K562 (cell line): ENCODE measurements around the gene RNF32. TPM values are rescaled to one million over a fixed set of nuclear protein-coding genes. Genes with fewer than 3 reads are reported as not detected.
A peak's percentile ranks its signal among the peaks of the same experiment; 100 is the strongest.

ENCODE experiments used
- CBX1 ChIP-seq: sonication (generic); IDR thresholded peaks from 2 replicates; pipeline ENCODE4 v1.6.1; 2016; ENCODE audit warnings: antibody characterized with exemption, low read depth, mild to moderate bottlenecking
- CCNT2 ChIP-seq: IDR thresholded peaks from 2 replicates; pipeline ENCODE4 v1.6.1; 2011; ENCODE audit warnings: borderline replicate concordance, low read depth, mild to moderate bottlenecking, moderate library complexity, mixed read lengths, low read length; ENCODE audit not compliant: insufficient read length; ENCODE audit errors: extremely low read depth
- CHD2 ChIP-seq: IDR thresholded peaks from 2 replicates; pipeline ENCODE4 v1.6.1; 2011; ENCODE audit warnings: low read depth, low read length
- CREB3 ChIP-seq: fragments of 450-650 bp; conservative IDR thresholded peaks from 2 replicates; pipeline ENCODE4 v1.6.1; 2016; ENCODE audit warnings: missing genetic modification characterization, low read depth, mild to moderate bottlenecking, missing compliant biosample characterization, moderate library complexity
- ERF ChIP-seq: fragments of 450-650 bp; formaldehyde crosslinking; IDR thresholded peaks from 2 replicates; pipeline ENCODE4 v1.4.0; 2020; ENCODE audit warnings: mild to moderate bottlenecking, mixed read lengths
- EWSR1 ChIP-seq: fragments of 450-650 bp; IDR thresholded peaks from 2 replicates; pipeline ENCODE4 v1.6.1; 2018; ENCODE audit warnings: borderline replicate concordance, mild to moderate bottlenecking, low read depth, moderate library complexity; ENCODE audit not compliant: partially characterized antibody
- FIP1L1 ChIP-seq: fragments of 200-400 bp; formaldehyde crosslinking; IDR thresholded peaks from 2 replicates; pipeline ENCODE4 v1.6.1; 2018; ENCODE audit warnings: mild to moderate bottlenecking, low read depth, low read length; ENCODE audit not compliant: poor library complexity, severe bottlenecking
- GTF2A2 ChIP-seq: IDR thresholded peaks from 2 replicates; pipeline ENCODE4 v1.6.1; 2016; ENCODE audit warnings: mild to moderate bottlenecking, missing genetic modification characterization, missing compliant biosample characterization
- HMG20B ChIP-seq: fragments of 250-450 bp; sonication (Bioruptor Pico); IDR thresholded peaks from 2 replicates; pipeline ENCODE4 v1.5.0; 2021; ENCODE audit warnings: mild to moderate bottlenecking
- ID3 ChIP-seq, 2 experiments: fragments of 250-450 bp in 1 of 2; fragments of 450-650 bp in 1 of 2; sonication (Bioruptor Pico) in 1 of 2; IDR thresholded peaks; 2 replicates each; pipeline versions ENCODE4 v1.6.1 to v1.8.0; 2016 to 2021; ENCODE audit warnings: mild to moderate bottlenecking in 2 of 2, moderate library complexity in 2 of 2, missing compliant biosample characterization in 1 of 2, missing genetic modification characterization in 1 of 2
- JUN ChIP-seq, 2 experiments: sonication (generic) in 1 of 2; formaldehyde crosslinking in 1 of 2; IDR thresholded peaks; 2 replicates each; pipeline versions ENCODE4 v1.6.1 to v1.8.0; 2012 to 2022; ENCODE audit warnings: borderline replicate concordance in 2 of 2, mild to moderate bottlenecking in 2 of 2, improper control_type of control experiment in 1 of 2, low read depth in 1 of 2, low read length in 1 of 2, missing genetic modification reagents in 1 of 2
- MYBL2 ChIP-seq, 2 experiments: fragments of 450-650 bp in 1 of 2; sonication (generic) in 1 of 2; formaldehyde crosslinking in 1 of 2; IDR thresholded peaks; 2 replicates each; pipeline versions ENCODE4 v1.6.1 to v1.8.1; 2017 to 2022; ENCODE audit warnings: borderline replicate concordance in 1 of 2, inconsistent platforms in 1 of 2, low read depth in 1 of 2, mild to moderate bottlenecking in 1 of 2, missing genetic modification reagents in 1 of 2, moderate library complexity in 1 of 2
- PHF20 ChIP-seq: fragments of 450-650 bp; IDR thresholded peaks from 2 replicates; pipeline ENCODE4 v1.6.1; 2018; ENCODE audit not compliant: partially characterized antibody
- PML ChIP-seq: IDR thresholded peaks from 2 replicates; pipeline ENCODE4 v1.6.1; 2012; ENCODE audit warnings: low read length, inconsistent platforms
- PRMT5 ChIP-seq: sonication (generic); formaldehyde crosslinking; IDR thresholded peaks from 2 replicates; pipeline ENCODE4 v1.5.0; 2020; ENCODE audit warnings: missing genetic modification reagents
- PTBP1 ChIP-seq: fragments of 200-400 bp; formaldehyde crosslinking; IDR thresholded peaks from 2 replicates; pipeline ENCODE4 v1.6.1; 2017; ENCODE audit warnings: low read depth, low read length
- SIRT6 ChIP-seq: IDR thresholded peaks from one replicate; pipeline ENCODE4 v1.6.1; 2012; ENCODE audit warnings: low read depth, mild to moderate bottlenecking, control low read depth, inconsistent platforms, low read length, moderate library complexity
- SMARCA4 ChIP-seq: fragments of 450-650 bp; IDR thresholded peaks from 2 replicates; pipeline ENCODE4 v1.6.1; 2016
- SP1 ChIP-seq: sonication (generic); formaldehyde crosslinking; IDR thresholded peaks from 2 replicates; pipeline ENCODE4 v1.8.1; 2022; ENCODE audit warnings: mild to moderate bottlenecking, missing genetic modification reagents
- TAF7 ChIP-seq: fragments of 450-650 bp; IDR thresholded peaks from 2 replicates; pipeline ENCODE4 v1.6.1; 2016; ENCODE audit warnings: missing genetic modification characterization, missing compliant biosample characterization
- TBL1XR1 ChIP-seq, 2 experiments: IDR thresholded peaks; 2 replicates each; pipeline ENCODE4 v1.6.1; 2012; ENCODE audit warnings: improper control_type of control experiment in 2 of 2, low read length in 2 of 2, mild to moderate bottlenecking in 1 of 2
- ZFX ChIP-seq: sonication (generic); formaldehyde crosslinking; IDR thresholded peaks from 2 replicates; pipeline ENCODE4 v1.8.0; 2022; ENCODE audit warnings: mild to moderate bottlenecking, missing genetic modification reagents, moderate library complexity
- ZNF12 ChIP-seq: sonication (generic); formaldehyde crosslinking; IDR thresholded peaks from 2 replicates; pipeline ENCODE4 v1.4.0; 2020; ENCODE audit warnings: mild to moderate bottlenecking, missing genetic modification reagents
- ZNF76 ChIP-seq: fragments of 250-450 bp; sonication (Bioruptor Pico); IDR thresholded peaks from 2 replicates; pipeline ENCODE4 v1.4.0; 2020; ENCODE audit warnings: mild to moderate bottlenecking, moderate library complexity, borderline replicate concordance
- polyA plus RNA-seq, 8 experiments: library from polyadenylated mRNA; depleted of rRNA in 4 of 8; stranded (reverse) in 5 of 8; unstranded in 3 of 8; fragments of >200 nt; fragmentation: Nextera tagmentation in 2 of 8; fragmentation: Illumina TruSeq in 1 of 8; extraction: Ambion mirVana in 2 of 8; extraction: Trizol in 1 of 8; gene quantifications; 2 replicates each; pipeline versions ENCODE4 v1.2.1 to v1.2.3, GENCODE V29; 2011 to 2014; ENCODE audit warnings: inconsistent platforms in 1 of 8, missing spikeins in 1 of 8
- total RNA-seq, 7 experiments: library from RNA; depleted of rRNA in 6 of 7; stranded (reverse); fragments of >200 nt in 6 of 7; fragmentation: Illumina TruSeq in 2 of 7; extraction: Trizol in 2 of 7; gene quantifications; 2 replicates each; pipeline versions ENCODE4 v1.2.1 to v1.2.3, GENCODE V29; 2011 to 2021; ENCODE audit warnings: low replicate concordance in 1 of 7

Gene RNF32
- total and polyA plus RNA-seq, 9 of the 15 experiments (the other 6 are each of a cell fraction or from before 2014, with no cell fraction given) = 2.6 to 7.0 (median 4.6) TPM

DNA sequence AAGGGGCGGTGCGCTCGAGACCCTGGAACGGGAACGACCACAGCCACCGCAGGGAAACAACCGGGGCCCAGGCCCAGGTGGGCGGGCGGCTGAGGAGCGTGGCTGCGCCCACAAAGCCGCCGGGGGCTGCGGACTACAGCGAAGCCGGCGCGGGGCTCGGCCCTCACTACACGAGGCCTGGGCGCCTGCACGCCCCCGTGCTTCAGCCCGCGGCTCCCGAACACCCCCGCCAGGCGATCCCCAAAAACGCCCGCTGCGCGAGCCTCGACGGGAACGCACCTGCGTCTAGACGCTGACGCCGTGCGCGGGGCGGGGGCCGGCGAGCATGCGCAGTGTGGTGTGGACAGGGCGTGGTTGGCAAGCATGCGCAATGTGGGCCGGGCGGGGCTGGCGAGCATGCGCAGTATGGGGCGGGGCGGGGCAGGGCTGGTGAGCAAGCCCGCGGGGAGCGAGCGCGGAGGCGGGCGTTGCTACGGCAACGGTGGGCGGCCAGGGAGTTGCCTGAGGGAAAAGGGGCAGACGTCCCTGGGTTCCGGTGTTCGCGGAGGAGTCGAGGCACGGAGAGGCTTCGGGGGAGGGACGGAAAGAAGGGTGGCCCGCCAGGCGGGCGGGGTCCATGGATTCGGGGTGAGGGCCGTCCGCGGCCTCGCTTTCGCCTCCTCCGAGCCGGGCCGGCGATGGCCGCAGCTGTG is at the start of gene RNF32 (continued):
- no peak for TF ChIP-seq EWSR1
- TF ChIP-seq PHF20 = peak; percentile 68
- 0 out of 2 replicates have a peak, but pooled peaks have one; percentile 1 for TF ChIP-seq GTF2A2 (tag)
- no peak for TF ChIP-seq SIRT6
- 0 out of 2 replicates have a peak, but pooled peaks have one; percentile 47 for TF ChIP-seq PTBP1
- TF ChIP-seq PML = peak; percentile 67; the same call in 1 of the 2 replicates
- TF ChIP-seq TBL1XR1 (IDR thresholded peaks at IDR 0.05; ENCODE audit: low read length in 2 of 2) = peak in 1 of 2 experiments; percentile 6; a peak in 1 of 4 replicates
- TF ChIP-seq SMARCA4 = no peak
- no peak; the same call in 1 of the 2 replicates for TF ChIP-seq TAF7 (tag)
- TF ChIP-seq SP1 (CRISPR knock-in tag) = peak; percentile 65
- TF ChIP-seq CCNT2 = peak; percentile 45
- TF ChIP-seq HMG20B = no peak
- peak; percentile 85; the same call in 1 of the 2 replicates for TF ChIP-seq CBX1
- no peak for TF ChIP-seq ZNF76 (CRISPR knock-in tag)
- TF ChIP-seq CREB3 (tag) = peak; percentile 59; the same call in 1 of the 2 replicates
- peak; percentile 96 for TF ChIP-seq ERF (CRISPR knock-in tag)
- peak; percentile 61; the same call in 1 of the 2 replicates for TF ChIP-seq JUN (IDR thresholded peaks at IDR 0.05; ENCODE audit: borderline replicate concordance, low read depth, low read length)
- peak; percentile 97 for TF ChIP-seq JUN (CRISPR knock-in tag; IDR thresholded peaks at IDR 0.05; ENCODE audit: borderline replicate concordance)
- no peak for TF ChIP-seq ID3 (CRISPR knock-in tag; IDR thresholded peaks at IDR 0.05)
- peak; percentile 76 for TF ChIP-seq ID3 (tag; IDR thresholded peaks at IDR 0.05)
- TF ChIP-seq ZNF12 (CRISPR knock-in tag) = peak; percentile 68; the same call in 1 of the 2 replicates
- 0 out of 2 replicates have a peak, but pooled peaks have one; percentile 2 for TF ChIP-seq PRMT5 (CRISPR knock-in tag)
- TF ChIP-seq CHD2 = peak; percentile 56
- peak; percentile 94 for TF ChIP-seq ZFX (CRISPR knock-in tag)
- no peak for TF ChIP-seq MYBL2 (IDR thresholded peaks at IDR 0.05; ENCODE audit: low read depth)
- TF ChIP-seq MYBL2 (CRISPR knock-in tag; IDR thresholded peaks at IDR 0.05; ENCODE audit: borderline replicate concordance) = peak; percentile 76; the same call in 1 of the 2 replicates
- peak; percentile 21 for TF ChIP-seq FIP1L1
